NCI-H1417 (cell line): ENCODE results near the gene GNPTAB.

Experiments
- DNase-seq, 3 experiments: peaks; one replicate each; lab custom pipeline; 2025; lab: John Stamatoyannopoulos, UW

Gene GNPTAB

DNA sequence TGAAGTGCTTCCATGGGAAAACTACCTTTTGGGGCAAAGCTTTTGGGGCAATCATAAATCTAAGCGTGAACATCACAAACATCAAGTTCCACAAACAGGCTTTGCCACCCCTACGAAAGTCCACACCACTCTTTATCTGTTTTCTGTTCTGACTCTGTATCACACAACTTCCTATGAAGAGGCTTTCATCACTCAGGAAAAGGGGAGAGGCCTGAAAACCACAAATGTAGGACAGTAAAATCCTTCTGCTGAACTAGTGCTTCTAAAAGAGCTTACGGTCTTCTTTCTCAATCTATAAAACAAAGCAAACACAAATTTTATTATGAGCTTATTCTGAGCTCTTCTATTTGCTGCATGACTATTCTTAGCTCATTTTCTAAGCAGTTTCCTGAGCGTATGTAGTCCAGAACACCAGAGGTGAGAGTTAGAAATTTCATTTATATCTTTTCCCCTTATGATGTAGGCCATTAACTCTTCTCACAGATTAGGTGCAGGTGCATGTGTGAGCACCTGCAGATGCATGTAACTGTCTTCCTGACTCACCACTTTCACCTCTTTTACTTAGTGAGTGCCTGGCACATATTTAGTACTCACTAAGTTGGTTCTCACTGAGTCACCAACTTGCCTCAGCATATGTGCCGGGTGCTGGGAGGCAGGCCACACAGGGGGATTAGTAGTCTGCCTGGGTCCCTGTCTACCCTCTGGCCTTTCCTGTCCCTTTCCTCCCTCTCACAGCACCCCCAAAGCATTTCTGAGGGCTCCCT, 58.6 kb downstream of the GNPTAB start:
- no peak for DNase-seq

DNA sequence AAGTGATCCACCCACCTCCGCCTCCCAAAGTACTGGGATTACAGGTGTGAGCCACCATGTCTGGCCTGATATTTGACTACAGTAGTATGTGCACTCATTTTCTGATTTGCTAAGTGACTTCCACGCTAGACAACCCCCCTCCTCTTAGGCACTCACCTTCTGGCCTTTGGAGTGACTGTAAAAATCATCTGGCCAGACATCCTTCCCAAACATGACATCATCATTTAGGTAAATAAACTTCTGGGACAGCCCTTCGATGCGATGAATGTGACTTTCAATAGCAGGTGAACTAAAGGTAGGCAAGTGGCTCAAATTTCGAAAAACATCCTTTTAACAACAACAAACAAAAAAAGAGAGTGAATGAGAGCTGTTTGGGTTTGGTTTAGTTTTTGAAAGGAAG, 60.9 kb downstream of the GNPTAB start:
- peak in 1 of 3 experiments; percentile 9 for DNase-seq

DNA sequence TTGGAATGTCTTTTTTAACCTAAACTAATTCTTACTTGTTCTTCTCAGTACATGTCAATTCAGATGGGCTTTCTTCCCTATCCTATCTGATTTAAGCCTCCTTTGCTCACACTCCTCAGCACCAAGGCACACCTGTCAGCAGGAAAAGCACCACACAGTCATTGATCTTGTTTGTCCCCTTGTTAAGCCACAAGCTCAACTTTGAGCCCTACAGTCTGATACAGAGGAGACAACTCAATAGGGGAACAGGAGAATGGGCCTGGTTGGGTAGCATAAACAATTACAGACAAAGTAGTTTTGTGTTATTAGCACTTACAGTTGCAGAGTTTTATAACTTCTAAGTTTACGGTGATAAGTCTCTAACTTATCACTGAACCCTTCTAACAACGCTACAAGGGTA, 62.0 kb downstream of the GNPTAB start:
- no peak for DNase-seq

DNA sequence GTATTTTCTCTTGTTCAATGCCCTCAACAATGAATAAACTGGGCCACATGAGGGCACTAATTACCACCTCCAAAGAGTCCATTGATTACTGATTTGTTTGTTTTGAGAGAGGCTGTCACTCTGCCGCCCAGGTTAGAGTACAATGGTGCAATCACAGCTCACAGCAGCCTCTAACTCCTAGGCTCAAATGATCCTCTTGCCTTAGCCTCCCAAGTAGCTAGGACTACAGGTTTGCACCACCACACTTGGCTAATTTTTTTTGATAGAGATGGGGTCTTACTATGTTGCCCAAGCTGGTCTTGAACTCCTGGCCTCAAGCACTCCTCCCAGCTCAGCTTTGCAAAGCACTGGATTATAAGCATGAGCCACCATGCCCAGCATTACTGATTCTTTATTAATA, 63.2 kb downstream of the GNPTAB start:
- DNase-seq, result peak in 1 of 3 experiments; percentile 12

DNA sequence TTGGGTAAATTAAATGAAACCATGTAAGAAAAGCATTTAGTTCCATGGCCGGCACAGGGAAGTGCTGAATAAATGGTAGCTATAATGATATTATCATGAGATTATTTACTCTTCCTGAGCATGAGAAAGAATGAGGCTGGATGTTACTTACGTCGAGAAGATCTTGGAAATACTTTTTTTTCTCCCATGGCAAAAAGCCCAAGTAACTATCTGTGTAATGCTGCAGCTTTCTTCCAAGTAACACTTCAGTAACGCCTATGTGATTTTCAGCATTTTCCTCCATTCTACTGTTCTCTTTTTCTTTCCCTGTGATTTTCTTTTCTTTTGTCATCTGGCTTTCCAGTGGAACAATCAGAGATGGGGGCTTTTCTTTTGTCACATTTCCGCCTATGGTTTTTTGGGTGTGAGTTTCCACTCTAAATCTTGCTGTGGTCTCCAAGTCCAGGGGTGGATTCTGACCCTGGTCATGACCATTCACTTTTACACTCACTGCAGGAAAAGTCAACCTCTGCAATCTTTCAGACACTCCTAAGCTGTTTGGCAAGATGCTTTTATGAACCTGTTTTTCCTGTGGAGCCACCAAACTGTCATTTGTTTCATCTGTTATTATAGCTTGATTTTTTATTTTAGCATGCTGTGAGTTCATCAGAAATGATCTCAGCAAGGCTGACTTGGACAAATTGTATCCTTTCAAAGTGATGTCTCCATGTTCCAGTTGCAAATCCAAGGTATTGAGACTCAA, 66.5 kb downstream of the GNPTAB start:
- DNase-seq, result no peak

DNA sequence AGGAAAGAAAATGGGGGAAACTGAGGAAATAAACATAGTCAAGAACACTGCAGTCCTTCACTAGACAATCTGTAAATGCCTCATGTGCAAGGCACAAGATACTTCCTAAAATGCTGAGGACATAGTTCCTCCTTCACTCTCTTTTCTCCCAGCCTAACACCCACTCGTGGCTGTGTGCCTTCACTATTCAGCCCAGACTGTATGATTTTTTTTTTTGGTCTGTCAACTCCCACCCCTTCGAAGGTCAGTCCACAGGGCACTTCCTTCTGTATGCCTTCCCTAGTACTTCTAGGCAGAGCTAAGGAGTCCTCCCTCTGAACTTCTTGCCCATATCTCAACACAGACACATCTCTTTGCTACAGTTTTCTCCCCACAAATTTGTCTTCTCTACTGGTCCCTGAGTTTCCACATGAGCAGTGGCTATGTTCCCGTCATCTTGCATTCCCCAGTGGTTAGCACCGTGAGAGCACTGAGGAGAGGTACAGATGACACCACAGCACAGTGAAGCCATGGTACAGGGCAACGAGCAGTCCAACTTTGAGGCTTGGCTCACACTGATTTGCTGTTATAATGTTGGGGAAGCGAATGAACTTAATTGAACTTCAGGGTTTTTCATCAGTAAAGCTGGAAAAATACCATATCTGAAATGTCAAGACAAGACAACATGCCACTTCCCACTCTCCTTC, 67.4 kb downstream of the GNPTAB start:
- DNase-seq, result no peak

DNA sequence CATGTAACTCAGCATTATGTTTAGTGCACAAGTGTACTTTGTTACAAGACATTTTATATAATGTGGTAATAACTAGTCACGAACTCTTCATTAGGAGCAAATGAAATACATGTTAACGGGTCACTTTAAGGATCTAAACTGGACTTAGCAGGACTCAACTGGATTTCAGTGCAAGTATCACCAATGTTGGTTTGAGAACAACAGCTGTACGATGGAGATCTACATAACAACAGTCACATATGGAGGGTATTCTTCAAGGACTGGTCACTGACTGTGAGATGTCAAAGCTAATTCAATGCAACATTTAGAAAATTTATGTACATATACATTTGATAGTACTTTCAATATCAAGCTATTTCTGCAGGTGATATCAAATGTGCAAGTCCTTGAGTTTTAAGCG, 69.0 kb downstream of the GNPTAB start:
- DNase-seq, result no peak

DNA sequence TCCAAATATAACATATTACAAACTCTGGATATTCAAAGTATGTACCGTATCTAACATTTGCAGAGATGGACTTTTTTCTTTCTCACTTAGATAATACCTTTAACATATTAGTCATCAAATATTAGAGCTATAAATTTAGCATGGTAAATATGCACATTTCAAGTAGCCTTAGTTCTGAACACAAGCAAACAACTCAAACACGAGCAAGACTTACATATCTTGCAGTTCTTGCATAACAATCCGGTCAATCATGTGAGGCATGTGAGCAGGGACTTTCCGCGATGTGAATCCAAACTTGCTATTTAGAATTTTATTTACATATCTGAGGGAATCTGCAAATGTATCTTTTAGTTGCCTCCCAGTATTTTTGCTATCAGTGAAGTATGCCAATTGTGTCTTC, 69.4 kb downstream of the GNPTAB start:
- no peak for DNase-seq

DNA sequence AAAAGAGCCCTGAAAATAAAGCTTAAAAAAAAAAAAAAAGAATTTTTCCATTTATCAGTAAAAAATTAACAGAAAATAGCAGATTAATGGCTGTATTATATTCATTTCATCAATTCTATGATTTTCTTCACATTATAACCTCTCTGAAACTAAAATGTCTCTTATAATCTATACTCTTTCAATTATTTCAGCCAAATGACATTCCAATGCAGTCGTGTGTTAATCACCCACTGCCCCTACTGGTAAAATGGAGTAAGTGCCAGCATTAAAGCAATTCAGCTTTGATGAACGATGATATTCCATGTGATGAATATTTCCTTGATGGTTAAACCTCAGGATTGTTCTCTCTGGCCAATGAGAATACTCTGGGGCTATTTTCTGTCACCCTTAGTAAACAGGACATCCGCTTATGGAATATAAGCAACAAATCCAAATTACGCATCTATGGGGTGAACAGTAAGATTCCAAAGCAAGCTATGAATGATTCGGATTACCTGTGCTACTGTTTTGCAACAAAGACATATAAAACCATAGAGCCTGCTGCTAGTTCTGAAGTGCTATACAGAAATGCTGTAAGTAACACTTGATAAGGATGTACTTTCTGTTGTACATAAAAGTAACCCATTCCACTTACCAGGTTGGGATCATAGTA, 71.2 kb downstream of the GNPTAB start:
- peak; percentile 16 to 57 (median 45) for DNase-seq

DNA sequence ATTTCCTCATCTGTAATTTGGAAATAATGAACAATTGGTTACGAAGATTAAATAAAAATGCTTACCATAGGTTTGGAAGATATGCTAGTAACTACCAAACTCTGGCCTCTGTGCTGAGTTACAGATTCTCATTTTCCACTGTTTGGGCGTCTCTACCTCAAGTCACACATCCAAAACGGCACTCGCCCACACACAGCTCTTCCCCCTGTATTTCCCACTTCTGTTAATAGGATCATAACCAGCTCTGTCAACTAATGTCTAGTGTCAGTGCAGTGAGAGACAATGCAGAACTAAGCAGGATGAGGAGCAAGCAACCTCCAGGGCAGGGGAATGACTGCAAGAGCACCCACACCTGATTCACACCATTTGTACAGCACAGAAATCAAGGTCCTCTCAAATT, 80.6 kb downstream of the GNPTAB start:
- no peak for DNase-seq

DNA sequence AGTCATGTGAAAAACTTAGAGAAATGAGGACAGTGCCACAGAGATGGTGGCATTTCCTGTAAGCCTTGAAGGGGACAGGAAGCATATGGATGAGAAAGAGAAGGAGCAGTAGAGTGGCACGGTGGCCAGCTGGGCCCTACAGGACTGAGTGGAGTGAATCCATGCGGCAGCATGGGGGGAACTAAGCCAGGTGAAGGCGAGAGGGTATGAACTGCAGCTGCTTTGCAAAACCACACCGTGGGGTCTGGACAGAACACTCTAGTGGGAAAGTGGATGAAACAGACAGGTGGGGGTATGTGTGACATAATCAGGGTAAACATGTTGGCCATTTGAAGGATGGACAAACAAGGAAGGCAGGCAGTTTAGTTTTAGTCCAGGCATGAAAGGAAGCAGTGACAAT, 81.1 kb downstream of the GNPTAB start:
- no peak for DNase-seq

DNA sequence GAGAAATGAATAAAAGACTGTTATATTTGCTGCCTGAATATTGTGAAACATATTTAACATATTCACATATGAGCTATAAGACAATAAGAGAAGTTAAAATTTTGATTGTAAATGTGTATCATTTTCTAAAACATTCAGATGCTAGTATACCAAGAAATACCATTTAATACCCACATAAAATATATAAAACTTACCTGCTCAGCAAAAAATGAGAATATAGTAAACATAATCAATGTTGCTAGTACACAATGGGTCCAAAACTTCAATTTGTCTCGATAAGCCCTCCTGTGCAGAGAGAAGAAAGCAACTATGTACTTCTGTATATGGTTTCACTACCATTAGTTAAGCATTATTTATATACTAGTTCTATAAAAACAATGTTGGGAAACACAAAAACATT, 81.9 kb downstream of the GNPTAB start:
- no peak for DNase-seq

DNA sequence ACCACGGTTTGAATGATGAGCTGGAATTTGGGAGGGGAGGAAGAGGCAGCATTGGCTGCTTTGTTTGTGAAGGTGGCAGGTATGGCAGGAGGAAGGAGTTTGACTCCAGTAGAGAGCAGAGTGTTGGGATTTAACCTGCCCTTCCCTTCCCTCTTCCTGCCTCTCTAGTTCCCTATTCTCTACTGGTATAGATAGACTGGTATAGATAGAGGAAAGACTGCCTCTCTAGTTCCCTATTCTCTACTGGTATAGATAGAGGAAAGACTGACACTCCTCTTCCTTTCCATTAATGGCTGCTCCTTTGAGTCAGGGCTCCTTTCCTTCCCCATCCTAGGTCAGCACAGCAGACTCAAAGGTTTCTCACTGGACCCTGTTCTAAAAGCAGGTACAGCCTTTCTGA, 83.1 kb downstream of the GNPTAB start:
- DNase-seq, result no peak

DNA sequence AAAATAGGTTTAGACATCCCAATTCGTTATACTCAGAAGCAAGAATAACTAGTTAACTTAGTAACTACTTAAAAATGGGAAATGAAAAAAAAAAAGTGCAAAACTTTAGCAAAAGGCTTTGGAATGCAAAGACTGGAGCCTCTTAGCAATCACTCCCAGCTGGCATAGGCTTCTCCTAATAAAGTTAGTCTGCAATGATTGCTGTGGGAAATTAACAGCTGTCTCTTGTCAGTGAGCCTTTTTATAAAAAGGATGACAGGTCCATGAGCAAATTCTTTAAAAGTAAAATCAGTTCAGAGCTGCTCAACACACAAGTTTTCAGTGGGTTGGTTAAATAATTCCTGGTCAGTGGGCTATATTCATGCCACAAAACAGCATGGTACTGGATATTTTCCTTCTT, 84.1 kb downstream of the GNPTAB start:
- DNase-seq, result no peak

DNA sequence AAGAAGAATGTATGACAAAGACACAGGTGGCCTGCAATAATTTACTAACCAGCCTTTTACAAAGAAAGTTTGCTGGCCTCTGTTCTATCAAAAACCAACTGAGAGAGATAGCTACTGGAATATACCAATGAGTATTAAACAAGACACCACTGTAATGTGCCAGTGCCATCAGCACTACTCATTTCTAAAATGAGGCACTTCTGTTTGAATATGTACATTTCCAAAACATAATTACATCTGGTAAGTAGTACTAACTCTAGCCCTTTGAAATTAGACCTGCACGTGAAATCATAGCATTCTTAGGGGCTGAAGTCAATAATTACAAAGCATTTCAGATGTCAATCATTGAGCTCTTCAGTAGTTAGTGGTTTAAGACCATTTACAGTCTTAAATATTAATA, 84.6 kb downstream of the GNPTAB start:
- DNase-seq, result peak in 1 of 3 experiments; percentile 8

DNA sequence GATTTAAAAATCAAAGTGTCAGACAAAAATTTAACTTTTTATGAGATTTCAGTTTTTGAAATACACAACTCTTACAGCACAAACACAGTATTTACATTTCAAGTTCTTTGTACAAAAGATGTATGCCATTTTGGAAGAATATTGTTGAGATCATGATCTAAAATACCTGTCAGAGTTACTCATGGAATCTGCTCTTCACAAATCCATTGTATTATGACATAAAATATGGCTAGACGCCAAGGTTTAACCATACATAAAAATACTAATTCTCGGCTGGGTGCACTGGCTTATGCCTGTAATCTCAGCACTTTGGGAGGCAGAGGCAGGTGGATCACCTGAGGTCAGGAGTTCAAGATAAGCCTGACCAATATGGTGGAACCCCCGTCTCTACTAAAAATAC, 85.3 kb downstream of the GNPTAB start:
- DNase-seq, result no peak

DNA sequence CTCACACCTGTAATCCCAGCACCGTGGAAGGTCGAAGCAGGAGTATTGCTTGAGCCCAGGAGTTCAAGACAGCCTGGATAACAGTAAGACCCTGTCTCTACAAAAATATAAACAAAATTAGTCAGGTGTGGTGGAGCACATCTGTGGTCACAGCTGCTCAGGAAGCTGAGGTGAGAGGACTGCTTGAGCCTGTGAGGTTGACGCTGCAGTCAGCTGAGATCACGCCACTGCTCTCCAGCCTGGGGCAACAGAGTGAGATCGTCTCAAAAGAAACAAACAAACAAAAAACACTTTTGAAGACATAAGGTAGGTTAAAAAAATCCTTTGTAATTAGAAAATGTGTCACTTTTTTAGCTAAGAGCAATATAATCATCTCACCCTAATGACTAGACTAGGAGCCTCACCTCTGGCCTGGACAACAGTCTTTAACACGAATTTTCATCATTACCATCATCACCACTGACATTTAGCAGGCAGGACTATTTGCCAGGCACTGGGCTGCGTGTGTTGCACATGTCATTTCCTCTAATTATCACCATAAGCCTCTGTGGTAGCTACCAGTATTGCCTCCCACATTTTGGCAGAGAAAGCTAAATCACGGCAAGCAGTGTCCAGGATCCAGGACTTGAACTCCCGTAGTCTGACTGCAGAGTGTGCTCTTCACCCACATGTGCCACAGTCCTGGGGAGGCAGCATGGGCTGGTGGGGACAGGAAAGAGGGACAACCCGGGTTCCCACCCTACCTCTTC, 86.9 kb downstream of the GNPTAB start:
- DNase-seq, result no peak

DNA sequence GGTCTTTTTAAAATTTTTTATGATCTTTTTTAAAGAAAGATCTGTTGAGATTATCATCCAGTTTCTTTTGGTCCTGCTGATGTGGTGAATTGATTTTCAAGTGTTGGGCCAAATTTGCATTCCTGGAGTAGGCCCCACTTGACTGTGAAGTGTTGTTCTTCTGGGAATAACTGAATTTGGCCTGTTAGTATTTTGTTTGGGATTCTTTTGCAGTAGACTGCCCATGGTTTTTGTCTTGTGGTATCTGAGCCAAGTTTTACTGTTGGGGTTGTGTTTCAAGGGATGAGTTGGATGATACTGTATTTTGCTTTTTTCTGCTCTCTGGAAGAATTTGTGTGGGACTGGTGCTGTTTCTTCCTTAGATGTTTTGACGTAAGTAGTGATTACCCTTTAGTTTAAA, 87.5 kb downstream of the GNPTAB start:
- no peak for DNase-seq

DNA sequence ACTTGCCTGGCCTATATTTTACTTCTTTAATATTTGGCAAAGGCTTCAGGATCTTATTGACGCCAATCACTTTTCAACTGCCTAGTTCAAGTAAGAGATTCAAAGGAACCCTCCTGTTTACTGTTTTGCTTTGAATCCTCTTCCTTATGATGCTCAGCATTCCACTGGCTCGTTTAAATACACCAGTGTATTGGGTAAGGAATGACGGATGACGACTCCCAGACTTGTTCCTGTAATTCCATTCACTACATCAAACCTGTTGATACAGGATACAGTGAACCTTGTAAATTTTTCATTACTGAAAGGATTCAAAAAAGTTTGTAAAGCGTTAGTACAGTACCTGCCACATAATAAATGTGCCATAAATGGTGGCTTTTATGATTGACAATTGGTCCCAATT, 89.8 kb downstream of the GNPTAB start:
- DNase-seq, result no peak

DNA sequence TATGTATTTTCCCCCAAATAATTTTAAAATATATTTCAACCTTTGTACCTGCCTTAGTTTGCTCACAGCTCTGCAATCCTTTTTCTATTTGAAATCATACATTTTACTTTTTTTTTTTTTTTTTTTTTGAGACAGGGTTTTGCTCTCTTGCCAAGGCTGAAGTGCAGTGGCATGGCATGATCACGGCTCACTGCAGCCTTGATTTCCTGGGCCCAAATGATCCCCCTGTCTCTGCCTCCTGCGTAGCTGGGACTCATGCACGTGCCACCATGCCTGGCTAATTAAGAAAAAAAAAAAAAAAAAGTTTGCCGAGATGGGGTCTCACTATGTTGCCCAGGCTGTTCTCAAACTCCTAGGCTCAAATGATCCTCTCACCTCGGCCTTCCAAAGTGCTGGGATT, 90.2 kb downstream of the GNPTAB start:
- no peak for DNase-seq

DNA sequence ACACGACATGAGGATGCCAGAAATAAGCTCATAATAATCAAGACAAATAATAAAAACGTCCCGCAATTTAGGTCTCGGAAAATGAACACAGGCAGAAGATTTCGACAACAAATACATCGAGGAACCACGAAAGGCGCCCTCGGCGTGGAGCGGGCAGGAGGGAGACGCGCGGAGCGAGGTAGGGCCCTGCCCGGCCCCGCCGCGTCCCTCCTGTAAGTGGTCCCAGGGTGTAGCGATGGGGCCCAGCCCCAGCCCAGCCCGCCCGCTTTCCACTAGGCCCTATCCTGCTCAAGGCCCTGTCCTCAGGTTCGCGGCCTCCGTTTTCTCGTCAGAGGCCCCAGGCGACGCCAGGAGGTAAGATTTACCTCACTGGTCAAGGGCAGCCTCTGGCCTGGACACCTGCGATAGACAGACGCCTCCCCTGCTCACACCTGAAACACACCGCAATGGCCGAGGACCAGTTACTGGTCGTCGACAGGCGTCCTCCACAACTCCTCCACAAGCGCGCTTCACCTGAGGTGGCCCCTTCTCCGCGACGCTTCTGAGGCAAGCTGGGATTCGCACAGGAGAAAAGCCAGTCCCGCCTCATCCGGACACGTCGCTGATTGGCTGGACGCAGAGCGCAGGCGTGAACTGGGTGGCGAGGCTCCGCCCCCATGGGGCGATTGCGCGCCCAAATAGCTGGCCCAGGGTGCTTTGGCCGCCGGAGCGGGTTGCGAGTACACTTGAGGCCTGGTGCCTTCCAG, 91.7 kb downstream of the GNPTAB start, which contains the start of gene SYCP3:
Gene SYCP3, minus strand, starts transcription at position 543 of the 746 bp plus-strand sequence. CDS start 1,527 bp downstream, outside the sequence.
- no peak for DNase-seq
